HG03064 (cell line): ENCODE measurements around the gene PRPF4.
"Not testable (repeated sequence)": the region's sequence is repeated elsewhere in the genome, so short reads cannot be mapped to it uniquely, and the experiment has no call there.

Source experiments
- ATAC-seq: cut with Tn5 transposase; IDR thresholded peaks from one replicate; pipeline ENCODE4 v1.9.1; 2021; ENCODE audit warnings: low read depth; ENCODE audit not compliant: unreplicated experiment

PRPF4 gene

GRCh38 chr9:113266174-113266573, 9.3 kb upstream of the PRPF4 start:
- no peak for ATAC-seq

DNA sequence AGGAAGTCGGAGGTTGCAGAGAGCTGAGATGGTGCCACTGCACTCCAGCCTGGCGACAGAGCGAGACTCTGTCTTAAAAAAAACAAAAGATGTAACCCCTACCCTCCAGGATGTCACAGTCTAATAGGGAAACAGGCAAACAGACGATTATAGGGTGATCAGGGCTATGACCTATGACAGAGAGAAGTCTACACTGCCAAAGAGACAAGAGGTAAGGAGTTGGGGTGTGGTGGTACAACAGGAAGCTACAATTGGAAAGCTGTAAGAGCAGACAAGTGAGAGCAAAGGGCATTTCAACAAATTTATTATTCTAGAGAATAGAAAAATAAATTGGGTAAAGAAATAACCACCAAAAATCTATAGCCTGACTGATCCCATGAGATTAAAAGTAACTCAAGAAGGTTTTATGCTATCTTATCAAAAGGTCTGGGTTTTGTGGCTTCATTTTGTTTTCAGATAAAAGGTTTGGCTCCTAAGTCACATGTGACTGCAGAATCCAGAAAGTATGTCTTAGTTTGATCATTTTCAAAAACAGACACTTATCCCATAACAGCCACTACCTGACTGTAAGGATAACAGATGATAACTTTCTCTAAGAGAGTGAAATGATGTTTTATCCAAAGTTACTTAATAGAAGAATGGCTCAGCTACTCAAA, 7.4 kb upstream of the PRPF4 start:
- ATAC-seq, result no peak

- no peak for ATAC-seq
Observed at GRCh38 chr9:113269355-113269754, 6.1 kb upstream of the PRPF4 start.

DNA sequence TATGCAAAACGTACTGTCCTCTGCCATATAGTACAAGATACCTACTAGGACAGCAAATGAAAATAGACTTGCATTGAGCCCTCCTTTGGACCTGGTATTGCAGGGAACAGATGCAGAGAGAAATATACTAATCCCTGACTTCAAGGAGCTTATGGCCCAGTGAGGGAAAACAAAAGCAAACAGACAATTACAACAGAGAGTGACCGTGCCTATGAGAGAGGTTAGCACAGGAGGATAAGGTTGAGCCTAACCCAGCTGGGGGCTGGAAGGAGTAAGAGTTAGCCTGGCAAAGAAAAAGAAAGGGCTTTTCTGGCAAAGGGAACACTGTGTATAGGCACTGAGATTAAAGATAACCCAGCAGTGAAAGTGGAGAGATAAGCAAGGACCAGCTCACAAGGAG, 5.6 kb upstream of the PRPF4 start:
- no peak for ATAC-seq

DNA sequence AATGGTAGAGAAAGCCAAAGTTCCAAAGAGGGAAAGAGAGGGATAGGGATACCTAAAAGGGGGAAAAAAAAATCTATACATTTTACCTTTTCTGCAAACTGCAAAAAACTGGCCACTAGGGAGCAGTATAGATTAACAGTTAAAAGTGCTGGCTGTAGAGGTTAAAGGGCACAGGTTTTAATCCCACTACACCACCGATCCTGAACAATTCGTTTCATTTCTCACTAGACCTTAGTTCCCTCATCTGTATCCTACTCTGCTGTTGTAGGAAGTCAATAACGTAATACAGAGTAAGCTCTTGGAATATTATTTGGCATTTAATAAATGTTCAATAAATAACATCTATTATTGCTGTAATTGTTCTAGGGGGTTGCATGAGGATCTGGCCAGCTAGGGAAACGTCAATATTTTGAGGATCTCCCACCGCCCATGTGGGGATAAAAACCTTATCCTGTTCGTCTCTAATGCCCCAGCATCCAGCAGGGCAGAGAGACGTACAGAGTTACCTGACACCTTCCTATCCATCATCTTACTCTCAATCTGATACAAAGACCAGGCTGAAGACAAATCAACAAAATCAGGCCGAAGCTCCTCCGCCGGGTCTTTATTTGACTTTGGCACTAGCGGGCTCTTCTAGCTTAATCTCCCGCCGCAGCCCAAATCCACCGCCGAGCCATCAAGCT, 843 bp upstream of the PRPF4 start:
- peak; percentile 12 for ATAC-seq

DNA sequence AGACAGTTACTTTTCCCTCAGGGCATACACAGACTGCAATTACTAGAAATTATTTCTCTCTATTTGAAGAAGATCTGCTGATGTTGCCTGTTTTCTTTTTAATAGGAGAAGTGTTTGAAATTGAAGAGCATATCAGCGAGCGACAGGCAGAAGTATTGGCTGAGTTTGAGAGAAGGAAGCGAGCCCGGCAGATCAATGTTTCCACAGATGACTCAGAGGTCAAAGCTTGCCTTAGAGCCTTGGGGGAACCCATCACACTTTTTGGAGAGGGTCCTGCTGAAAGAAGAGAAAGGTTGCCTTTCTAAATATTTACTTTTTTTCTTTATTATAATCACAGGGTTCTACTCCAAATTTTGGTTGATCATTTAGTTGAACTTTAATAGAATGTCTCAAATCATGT, 3.4 kb downstream of the PRPF4 start:
- no peak for ATAC-seq

- no peak for ATAC-seq
Observed at GRCh38 chr9:113281356-113281755, 5.9 kb downstream of the PRPF4 start.

GRCh38 chr9:113289091-113289490, 13.6 kb downstream of the PRPF4 start:
- no peak for ATAC-seq

DNA sequence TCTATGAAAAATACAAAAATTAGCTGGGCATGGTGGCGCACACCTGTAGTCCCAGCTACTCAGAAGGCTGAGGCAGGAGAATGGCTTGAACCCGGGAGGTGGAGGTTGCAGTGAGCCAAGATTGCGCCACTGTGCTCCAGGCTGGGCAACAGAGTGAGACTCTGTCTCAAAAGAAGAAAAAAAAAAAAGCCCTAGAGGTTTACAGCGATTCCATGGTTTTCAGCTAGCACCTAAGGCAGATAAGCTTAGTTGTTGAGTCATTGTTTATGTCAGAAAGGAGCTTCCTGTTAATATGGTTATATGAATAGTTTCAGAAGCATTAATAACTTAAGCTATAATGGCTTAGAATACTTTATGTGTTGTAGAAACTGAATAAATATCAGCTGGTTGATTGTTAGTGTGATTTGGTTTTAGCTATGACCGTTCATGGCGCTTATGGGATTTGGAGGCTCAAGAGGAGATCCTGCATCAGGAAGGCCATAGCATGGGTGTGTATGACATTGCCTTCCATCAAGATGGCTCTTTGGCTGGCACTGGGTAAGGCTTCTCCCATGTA, 14.7 kb downstream of the PRPF4 start:
- no peak for ATAC-seq

DNA sequence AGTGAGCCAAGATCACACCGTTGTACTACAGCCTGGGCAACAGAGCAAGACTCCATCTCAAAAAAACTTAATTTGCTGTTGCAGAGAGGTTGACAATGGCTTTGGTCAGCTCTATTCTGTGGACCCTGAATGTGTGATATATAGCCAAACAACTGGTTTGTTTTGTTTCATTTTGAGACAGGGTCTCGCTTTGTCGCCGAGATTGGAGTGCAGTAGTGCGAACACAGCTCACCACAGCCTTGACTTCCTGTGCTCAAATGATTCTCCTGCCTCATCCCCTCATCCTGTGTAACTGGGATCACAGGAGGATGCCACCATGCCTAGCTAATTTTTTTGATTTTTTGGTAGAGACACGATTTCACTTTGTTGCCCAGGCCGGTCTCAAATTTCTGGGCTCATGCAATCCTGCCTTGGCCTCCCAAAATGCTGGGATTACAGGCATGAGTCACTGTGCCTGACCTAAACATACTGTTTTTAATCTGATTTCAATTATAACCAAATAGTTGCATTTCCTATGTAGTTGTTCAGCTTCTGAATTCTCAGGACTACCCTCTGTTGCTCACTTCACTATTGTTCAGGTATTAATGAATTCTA, 17.9 kb downstream of the PRPF4 start:
- no peak for ATAC-seq

GRCh38 chr9:113296247-113296646, 20.8 kb downstream of the PRPF4 start:
- ATAC-seq, result not testable (repeated sequence)

GRCh38 chr9:113296796-113297558, 21.5 kb downstream of the PRPF4 start:
- ATAC-seq, result no peak

DNA sequence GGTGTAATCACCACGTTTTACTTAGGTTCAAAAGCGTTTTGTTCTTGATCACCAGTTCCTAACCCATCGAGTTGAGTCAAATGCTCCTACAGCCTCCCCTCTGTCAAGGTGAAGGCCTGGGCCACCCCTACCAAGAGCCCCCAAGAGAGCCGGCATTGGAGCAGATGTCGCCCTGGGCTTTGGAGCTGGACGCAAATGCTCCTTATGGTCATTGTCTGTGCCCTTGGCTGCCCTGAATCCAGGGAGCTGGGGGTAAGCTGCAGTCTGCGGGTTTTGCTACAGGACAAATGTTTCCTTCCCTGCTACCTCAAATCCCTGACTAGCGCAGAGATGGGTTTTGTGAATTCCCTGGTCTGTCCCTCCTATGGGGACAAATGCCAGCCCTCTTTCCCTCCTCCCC, 22.9 kb downstream of the PRPF4 start:
- no peak for ATAC-seq

DNA sequence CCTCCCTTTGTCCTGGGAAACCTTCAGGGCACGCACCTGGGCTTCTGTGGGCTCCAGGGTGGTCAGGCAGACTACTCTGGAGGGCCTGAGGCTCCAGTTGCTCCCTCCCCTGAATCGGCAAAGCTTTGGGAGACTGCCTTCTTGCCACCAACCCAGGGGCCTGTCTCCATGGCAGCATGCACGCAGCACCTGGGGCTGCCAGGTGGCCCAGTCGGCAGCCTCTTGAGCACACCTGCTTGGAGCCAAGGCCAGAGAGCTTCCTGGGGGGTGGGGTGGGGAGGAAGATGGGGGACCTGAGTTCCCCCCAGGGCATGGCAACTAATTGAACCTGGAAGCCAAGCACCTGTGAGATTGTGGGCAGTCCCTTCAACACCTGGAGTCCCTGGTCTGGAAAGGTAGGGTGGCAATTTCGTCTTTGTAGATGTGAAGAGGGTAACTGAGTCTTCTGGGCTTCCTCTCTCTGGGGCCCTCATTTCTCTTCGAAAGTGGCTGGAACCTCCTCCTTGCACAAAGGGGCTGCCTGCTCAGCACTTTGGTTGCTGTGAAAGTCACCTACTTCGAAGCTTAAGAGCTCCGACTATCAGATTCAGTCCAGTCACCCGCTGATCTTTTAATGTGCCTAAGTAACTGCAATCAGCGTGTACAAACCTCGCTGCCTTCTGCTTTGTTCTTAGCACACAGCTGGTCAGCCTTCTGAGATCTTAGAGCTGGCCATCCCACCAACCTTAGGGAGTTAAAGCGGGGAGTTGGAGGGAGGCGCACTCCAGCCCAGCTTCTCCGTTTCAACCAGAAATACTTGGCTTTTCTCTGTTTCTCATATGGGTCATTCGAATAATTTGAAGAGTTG, 23.7 kb downstream of the PRPF4 start:
- ATAC-seq, result no peak

DNA sequence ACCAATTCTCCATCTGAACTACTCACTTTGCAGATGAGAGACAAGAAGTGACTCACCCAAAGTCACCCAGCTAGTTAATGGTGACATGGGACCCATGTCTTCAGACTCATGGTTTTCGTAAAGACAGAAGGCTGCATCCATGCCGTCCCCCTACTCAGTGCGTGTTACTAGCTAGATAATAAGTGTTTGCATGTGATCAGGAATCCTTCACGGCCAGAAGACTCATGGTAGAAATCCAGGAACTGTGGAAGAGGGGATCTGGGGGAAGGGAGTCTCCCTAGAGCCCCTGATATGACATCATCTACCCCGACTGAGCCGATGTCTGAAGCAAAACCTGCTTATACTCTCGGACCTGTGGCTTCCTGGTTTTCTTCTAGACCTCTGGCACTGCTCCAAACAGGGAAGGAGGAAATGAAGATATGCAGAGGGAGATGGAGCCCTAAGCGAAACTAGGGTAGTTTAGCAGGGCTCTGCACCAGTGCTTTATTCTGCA, 24.4 kb downstream of the PRPF4 start:
- no peak for ATAC-seq

DNA sequence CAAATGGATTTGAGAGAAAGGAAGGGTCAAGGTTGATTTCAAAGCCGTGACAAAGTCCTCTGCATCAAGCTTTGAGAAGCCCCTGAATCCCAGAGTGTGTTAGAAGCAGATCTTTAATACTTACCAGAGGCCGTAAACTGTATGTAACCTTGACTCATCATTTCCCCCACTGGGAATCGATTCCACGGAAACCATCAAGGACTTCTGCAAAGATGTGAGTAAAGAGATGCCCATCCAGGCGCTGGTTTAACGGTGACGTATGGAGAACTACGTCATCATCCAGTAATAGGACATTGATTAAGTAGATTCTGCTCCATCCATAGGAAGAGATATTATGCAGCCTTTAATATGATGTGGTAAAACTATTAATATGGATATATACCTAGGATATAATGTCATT, 26.1 kb downstream of the PRPF4 start:
- no peak for ATAC-seq

GRCh38 chr9:113302792-113303418, 27.4 kb downstream of the PRPF4 start, which contains the start of gene RNF183:
Gene RNF183 (minus strand): TSS chr9:113303376. CDS start chr9:113298184, 5,192 bp downstream.
- no peak for ATAC-seq

- no peak for ATAC-seq
Observed at GRCh38 chr9:113306566-113306965, 31.1 kb downstream of the PRPF4 start.

- no peak for ATAC-seq
Observed at GRCh38 chr9:113307396-113307975, 32.0 kb downstream of the PRPF4 start.
